GM12875 (cell line): Measurements from ENCODE around the gene METTL14.

Source experiments
- H3K4me3 ChIP-seq: one replicate; pipeline ENCODE4 v1.5.1; 2011; ENCODE audit warnings: low read depth, low read length, control low read depth
- CTCF ChIP-seq: IDR thresholded peaks from 2 replicates; pipeline ENCODE4 v1.5.1; 2011; ENCODE audit warnings: low read depth, mild to moderate bottlenecking, control low read depth, inconsistent platforms, low read length, moderate library complexity, borderline replicate concordance; ENCODE audit not compliant: insufficient read depth

Gene METTL14

GRCh38 chr4:118703118-118703517, 17.9 kb downstream of the METTL14 start:
- no peak for TF ChIP-seq CTCF
- no peak overlapping the region for H3K4me3 ChIP-seq

GRCh38 chr4:118711052-118711451, 25.9 kb downstream of the METTL14 start:
- H3K4me3 ChIP-seq, result no peak overlapping the region
- no peak for TF ChIP-seq CTCF

GRCh38 chr4:118712872-118713271, 27.7 kb downstream of the METTL14 start:
- TF ChIP-seq CTCF, result no peak
- H3K4me3 ChIP-seq, result no peak overlapping the region

- no peak for TF ChIP-seq CTCF
- no peak overlapping the region for H3K4me3 ChIP-seq
These were observed 29.5 kb downstream of the METTL14 start for GRCh38 chr4:118714682-118715081.

- no peak overlapping the region for H3K4me3 ChIP-seq
- TF ChIP-seq CTCF, result no peak
These were observed 31.1 kb downstream of the METTL14 start for GRCh38 chr4:118716304-118716703.

GRCh38 chr4:118718511-118719170, 33.4 kb downstream of the METTL14 start:
- no peak for TF ChIP-seq CTCF
- no peak overlapping the region for H3K4me3 ChIP-seq

GRCh38 chr4:118721752-118722151, 36.6 kb downstream of the METTL14 start:
- TF ChIP-seq CTCF, result no peak
- no peak overlapping the region for H3K4me3 ChIP-seq
